IPS DF 6.9 (cell line): ENCODE measurements around the gene LRP5.

Experiments
- DNase-seq: peaks from one replicate; pipeline ENCODE4 v3.0.0-alpha.2; 2013; ENCODE audit warnings: low read depth, low spot score
- H3K27ac ChIP-seq: one replicate; pipeline ENCODE4 v1.5.1; 2013; ENCODE audit warnings: low read length, control low read depth
- H3K27me3 ChIP-seq: 2 replicates; pipeline ENCODE4 v1.6.1; 2013; ENCODE audit warnings: mild to moderate bottlenecking, low read length; ENCODE audit not compliant: control insufficient read depth, insufficient read depth
- H3K36me3 ChIP-seq: 2 replicates; pipeline ENCODE4 v1.6.1; 2013; ENCODE audit warnings: low read length; ENCODE audit not compliant: control insufficient read depth, insufficient read depth
- H3K4me1 ChIP-seq: 2 replicates; pipeline ENCODE4 v1.6.1; 2013; ENCODE audit warnings: low read length; ENCODE audit not compliant: control insufficient read depth, insufficient read depth
- H3K4me3 ChIP-seq: 2 replicates; pipeline ENCODE4 v1.5.1; 2013; ENCODE audit warnings: mild to moderate bottlenecking, low read length
- H3K9me3 ChIP-seq: 2 replicates; pipeline ENCODE4 v1.6.1; 2013; ENCODE audit warnings: low read length, inconsistent platforms; ENCODE audit not compliant: control insufficient read depth, insufficient read depth
- WGBS: extraction: QIAGEN DNeasy Blood & Tissue Kit; methylation state at CpG from one replicate; pipeline ENCODE4 v1.1.7; 2013; ENCODE audit warnings: mixed read lengths, missing lambda C conversion rate; ENCODE audit not compliant: insufficient read length, insufficient coverage; 5-methylcytosine and 5-hydroxymethylcytosine counted together

LRP5 gene

GRCh38 chr11:68349461-68350249 is 37.3 kb downstream of the LRP5 start:
- WGBS: no CpG with 5 or more reads among the region's 15 CpGs
- no peaks in the 10 kb centered on the region for H3K9me3 ChIP-seq
- peaks cover 13% of the 10 kb centered on the region for H3K4me1 ChIP-seq
- no peak for DNase-seq
- H3K36me3 ChIP-seq: peaks cover 7% of the 10 kb centered on the region; the same call in 1 of the 2 replicates
- no peak overlapping the region for H3K27ac ChIP-seq
- H3K27me3 ChIP-seq: no peaks in the 10 kb centered on the region
- H3K4me3 ChIP-seq: no peak overlapping the region; the same call in 1 of the 2 replicates

- DNase-seq: no peak
- 100% methylated on average over 1 of the region's 28 CpGs for WGBS
- Histone ChIP-seq H3K36me3 (peaks cover 7% of the 10 kb centered on the region; the same call in 1 of the 2 replicates), H3K27ac (no peak overlapping the region), H3K4me1 (peaks cover 13% of the 10 kb centered on the region), H3K4me3 (no peak overlapping the region), H3K27me3 (no peaks in the 10 kb centered on the region), H3K9me3 (no peaks in the 10 kb centered on the region)
Measured at GRCh38 chr11:68350759-68351449, 38.5 kb downstream of the LRP5 start.

GRCh38 chr11:68351450-68352275 is 39.3 kb downstream of the LRP5 start:
- 100% methylated on average over 2 of the region's 32 CpGs for WGBS
- Histone ChIP-seq H3K27ac (no peak overlapping the region), H3K4me1 (peaks cover 13% of the 10 kb centered on the region)

GRCh38 chr11:68352591-68352990 is 40.2 kb downstream of the LRP5 start:
- DNase-seq: no peak
- Histone ChIP-seq H3K27ac (no peak overlapping the region), H3K9me3 (no peaks in the 10 kb centered on the region), H3K36me3 (peaks cover 7% of the 10 kb centered on the region; the same call in 1 of the 2 replicates), H3K4me1 (peaks cover 13% of the 10 kb centered on the region), H3K27me3 (no peaks in the 10 kb centered on the region), H3K4me3 (no peak overlapping the region)
- no CpG with 5 or more reads among the region's 4 CpGs for WGBS

More at GRCh38 chr11:68351450-68352275, 39.3 kb downstream of the LRP5 start:
- Histone ChIP-seq H3K9me3 (no peaks in the 10 kb centered on the region), H3K36me3 (peaks cover 7% of the 10 kb centered on the region; the same call in 1 of the 2 replicates), H3K27me3 (no peaks in the 10 kb centered on the region), H3K4me3 (no peak overlapping the region)
- DNase-seq: no peak

GRCh38 chr11:68353118-68353517 is 40.7 kb downstream of the LRP5 start:
- WGBS: no CpG with 5 or more reads among the region's 7 CpGs
- H3K4me1 ChIP-seq: peaks cover 13% of the 10 kb centered on the region
- no peaks in the 10 kb centered on the region for H3K27me3 ChIP-seq
- DNase-seq: no peak
- no peak overlapping the region for H3K27ac ChIP-seq
- H3K4me3 ChIP-seq: no peak overlapping the region
- H3K9me3 ChIP-seq: no peaks in the 10 kb centered on the region
- H3K36me3 ChIP-seq: peaks cover 7% of the 10 kb centered on the region; the same call in 1 of the 2 replicates

- DNase-seq: no peak
- no peak overlapping the region for H3K27ac ChIP-seq
- no peaks in the 10 kb centered on the region for H3K9me3 ChIP-seq
- peaks cover 13% of the 10 kb centered on the region for H3K4me1 ChIP-seq
- no peaks in the 10 kb centered on the region for H3K27me3 ChIP-seq
- H3K4me3 ChIP-seq: no peak overlapping the region; the same call in 1 of the 2 replicates
- WGBS: no CpG with 5 or more reads among the region's 11 CpGs
- peaks cover 7% of the 10 kb centered on the region for H3K36me3 ChIP-seq
Measured at GRCh38 chr11:68353669-68354068, 41.3 kb downstream of the LRP5 start.

GRCh38 chr11:68354148-68354872 is 41.9 kb downstream of the LRP5 start:
- peaks cover 13% of the 10 kb centered on the region for H3K4me1 ChIP-seq
- no CpG with 5 or more reads among the region's 27 CpGs for WGBS
- H3K36me3 ChIP-seq: peaks cover 7% of the 10 kb centered on the region
- H3K27me3 ChIP-seq: no peaks in the 10 kb centered on the region
- no peak overlapping the region for H3K27ac ChIP-seq
- H3K4me3 ChIP-seq: no peak overlapping the region
- no peak for DNase-seq
- no peaks in the 10 kb centered on the region for H3K9me3 ChIP-seq

GRCh38 chr11:68355471-68355870 is 43.1 kb downstream of the LRP5 start:
- no peaks in the 10 kb centered on the region for H3K9me3 ChIP-seq
- H3K36me3 ChIP-seq: peaks cover 3% of the 10 kb centered on the region
- no peak for DNase-seq
- H3K27ac ChIP-seq: no peak overlapping the region
- no peak overlapping the region for H3K4me3 ChIP-seq
- H3K4me1 ChIP-seq: peaks cover 13% of the 10 kb centered on the region
- no peaks in the 10 kb centered on the region for H3K27me3 ChIP-seq
- WGBS: no CpG with 5 or more reads among the region's 7 CpGs

GRCh38 chr11:68357568-68357967 is 45.2 kb downstream of the LRP5 start:
- DNase-seq: no peak
- Histone ChIP-seq H3K4me1 (peaks cover 13% of the 10 kb centered on the region), H3K36me3 (peaks cover 3% of the 10 kb centered on the region; the same call in 1 of the 2 replicates), H3K27ac (no peak overlapping the region), H3K9me3 (no peaks in the 10 kb centered on the region), H3K4me3 (no peak overlapping the region), H3K27me3 (no peaks in the 10 kb centered on the region)
- WGBS: no CpG with 5 or more reads among the region's 14 CpGs
